Smooth muscle cell (in vitro differentiated cells): Measurements from ENCODE around the gene SEC14L1. TPM values are rescaled to one million over a fixed set of nuclear protein-coding genes. Genes with fewer than 3 reads are reported as not detected.

Experiments
- DNase-seq: peaks from one replicate; lab custom pipeline; 2025; ENCODE audit not compliant: unreplicated experiment; lab: John Stamatoyannopoulos, UW
- H2AFZ ChIP-seq: fragments of 200-600 bp; sonication (generic); 2 replicates; pipeline ENCODE4 v1.6.0; 2016; ENCODE audit warnings: antibody characterized with exemption, low read depth, mild to moderate bottlenecking
- H3F3A ChIP-seq: fragments of 200-600 bp; sonication (generic); 2 replicates; pipeline ENCODE4 v1.6.0; 2017; ENCODE audit warnings: antibody characterized with exemption, low read depth
- H3K27ac ChIP-seq: fragments of 200-600 bp; sonication (generic); 2 replicates; pipeline ENCODE4 v1.5.1; 2016; ENCODE audit warnings: low read depth, mild to moderate bottlenecking
- H3K27me3 ChIP-seq: fragments of 200-600 bp; sonication (generic); 2 replicates; pipeline ENCODE4 v1.6.1; 2016; ENCODE audit warnings: low read depth, mild to moderate bottlenecking
- H3K36me3 ChIP-seq: fragments of 200-600 bp; sonication (generic); 2 replicates; pipeline ENCODE4 v1.5.1; 2016; ENCODE audit warnings: low read depth
- H3K4me1 ChIP-seq: fragments of 200-600 bp; sonication (generic); 2 replicates; pipeline ENCODE4 v1.5.1; 2016; ENCODE audit warnings: low read depth
- H3K4me2 ChIP-seq: fragments of 200-600 bp; sonication (generic); 2 replicates; pipeline ENCODE4 v1.6.0; 2016; ENCODE audit warnings: mild to moderate bottlenecking
- H3K4me3 ChIP-seq: fragments of 200-600 bp; sonication (generic); 2 replicates; pipeline ENCODE4 v1.5.1; 2016; ENCODE audit warnings: mild to moderate bottlenecking
- H3K79me2 ChIP-seq: fragments of 200-600 bp; sonication (generic); 2 replicates; pipeline ENCODE4 v1.6.0; 2016; ENCODE audit warnings: low read depth, mild to moderate bottlenecking
- H3K9ac ChIP-seq: fragments of 200-600 bp; sonication (generic); 2 replicates; pipeline ENCODE4 v1.6.0; 2016; ENCODE audit warnings: low read depth
- H3K9me3 ChIP-seq: fragments of 200-600 bp; sonication (generic); replicated peaks from 2 replicates; pipeline ENCODE4 v1.5.1; 2016; ENCODE audit warnings: low read depth
- H4K20me1 ChIP-seq: fragments of 200-600 bp; sonication (generic); 2 replicates; pipeline ENCODE4 v1.6.0; 2016; ENCODE audit warnings: low read depth
- WGBS: methylation state at CpG from one replicate; pipeline ENCODE4 v1.1.7; 2016; ENCODE audit warnings: low lambda C conversion rate; 5-methylcytosine and 5-hydroxymethylcytosine counted together
- polyA plus RNA-seq: library from polyadenylated mRNA; unstranded; fragments of >200 nt; fragmentation: Nextera tagmentation; extraction: Ambion mirVana; gene quantifications from 2 replicates; pipeline ENCODE4 v1.2.1, GENCODE V29; 2016
- total RNA-seq: library from RNA; depleted of rRNA; stranded (reverse); fragments of >200 nt; gene quantifications from 2 replicates; pipeline ENCODE4 v1.2.3, GENCODE V29; 2014
- TF ChIP-seq, protein P1 (sequence below): fragments of 200-600 bp; sonication (generic); IDR thresholded peaks from 2 replicates; pipeline ENCODE4 v1.5.1; 2017; ENCODE audit warnings: borderline replicate concordance, mild to moderate bottlenecking, antibody characterized with exemption; ENCODE audit not compliant: insufficient read depth, poor library complexity, severe bottlenecking

Gene SEC14L1
- total and polyA plus RNA-seq, 2 experiments from 2014 or later, result 25.1 to 25.8 TPM

- H3K79me2 ChIP-seq, result peaks cover 68% of the 10 kb centered on the region
- no peaks in the 10 kb centered on the region for H3K9me3 ChIP-seq
- no peak for DNase-seq
- TF ChIP-seq, protein P1, sequence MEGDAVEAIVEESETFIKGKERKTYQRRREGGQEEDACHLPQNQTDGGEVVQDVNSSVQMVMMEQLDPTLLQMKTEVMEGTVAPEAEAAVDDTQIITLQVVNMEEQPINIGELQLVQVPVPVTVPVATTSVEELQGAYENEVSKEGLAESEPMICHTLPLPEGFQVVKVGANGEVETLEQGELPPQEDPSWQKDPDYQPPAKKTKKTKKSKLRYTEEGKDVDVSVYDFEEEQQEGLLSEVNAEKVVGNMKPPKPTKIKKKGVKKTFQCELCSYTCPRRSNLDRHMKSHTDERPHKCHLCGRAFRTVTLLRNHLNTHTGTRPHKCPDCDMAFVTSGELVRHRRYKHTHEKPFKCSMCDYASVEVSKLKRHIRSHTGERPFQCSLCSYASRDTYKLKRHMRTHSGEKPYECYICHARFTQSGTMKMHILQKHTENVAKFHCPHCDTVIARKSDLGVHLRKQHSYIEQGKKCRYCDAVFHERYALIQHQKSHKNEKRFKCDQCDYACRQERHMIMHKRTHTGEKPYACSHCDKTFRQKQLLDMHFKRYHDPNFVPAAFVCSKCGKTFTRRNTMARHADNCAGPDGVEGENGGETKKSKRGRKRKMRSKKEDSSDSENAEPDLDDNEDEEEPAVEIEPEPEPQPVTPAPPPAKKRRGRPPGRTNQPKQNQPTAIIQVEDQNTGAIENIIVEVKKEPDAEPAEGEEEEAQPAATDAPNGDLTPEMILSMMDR, result no peak
- peak overlapping the region; percentile 41 for H3K27ac ChIP-seq
- no peaks in the 10 kb centered on the region for H3K27me3 ChIP-seq
- H3K36me3 ChIP-seq, result no peaks in the 10 kb centered on the region
- no peak overlapping the region for H3K4me3 ChIP-seq
- no peak overlapping the region for H2AFZ ChIP-seq
- H3K4me2 ChIP-seq, result peak overlapping the region; percentile 15
- H3F3A ChIP-seq, result no peaks in the 10 kb centered on the region
- WGBS, result 76% methylated on average over 3 of the region's 3 CpGs
- peaks cover 53% of the 10 kb centered on the region for H4K20me1 ChIP-seq
- peaks cover 46% of the 10 kb centered on the region for H3K4me1 ChIP-seq
- H3K9ac ChIP-seq, result no peak overlapping the region
Measured at GRCh38 chr17:77177002-77177741, 36.4 kb downstream of the SEC14L1 start.

DNA sequence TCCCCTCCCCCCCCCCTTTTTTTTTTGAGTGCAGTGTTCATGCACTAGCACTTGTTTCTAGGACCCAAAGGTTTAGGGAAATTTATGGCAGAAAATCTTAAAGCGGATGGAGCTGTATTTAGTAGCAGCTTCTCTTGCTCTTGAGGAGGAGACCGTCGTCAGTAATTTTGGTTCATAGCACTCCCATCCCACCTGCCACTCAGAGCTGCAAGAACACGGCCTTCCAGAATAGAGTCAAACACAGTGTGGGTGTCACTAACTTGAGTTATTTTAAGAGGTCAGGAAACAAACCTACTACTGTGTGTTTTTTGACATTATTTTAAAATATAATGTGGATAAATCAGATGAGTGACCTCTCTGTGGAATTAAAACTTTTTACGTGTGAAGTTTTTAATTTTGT lies 37.3 kb downstream of the SEC14L1 start:
- Histone ChIP-seq H2AFZ (no peak overlapping the region), H3F3A (no peaks in the 10 kb centered on the region), H3K27me3 (no peaks in the 10 kb centered on the region), H3K4me2 (no peak overlapping the region), H3K4me3 (no peak overlapping the region), H3K36me3 (no peaks in the 10 kb centered on the region), H3K9ac (no peak overlapping the region), H3K9me3 (no peaks in the 10 kb centered on the region), H3K4me1 (peaks cover 50% of the 10 kb centered on the region), H4K20me1 (peaks cover 58% of the 10 kb centered on the region), H3K27ac (peak overlapping the region; percentile 41), H3K79me2 (peaks cover 75% of the 10 kb centered on the region)
- no peak for DNase-seq
- TF ChIP-seq, protein P1, result no peak
- WGBS, result 89% methylated on average over 5 of the region's 5 CpGs

DNA sequence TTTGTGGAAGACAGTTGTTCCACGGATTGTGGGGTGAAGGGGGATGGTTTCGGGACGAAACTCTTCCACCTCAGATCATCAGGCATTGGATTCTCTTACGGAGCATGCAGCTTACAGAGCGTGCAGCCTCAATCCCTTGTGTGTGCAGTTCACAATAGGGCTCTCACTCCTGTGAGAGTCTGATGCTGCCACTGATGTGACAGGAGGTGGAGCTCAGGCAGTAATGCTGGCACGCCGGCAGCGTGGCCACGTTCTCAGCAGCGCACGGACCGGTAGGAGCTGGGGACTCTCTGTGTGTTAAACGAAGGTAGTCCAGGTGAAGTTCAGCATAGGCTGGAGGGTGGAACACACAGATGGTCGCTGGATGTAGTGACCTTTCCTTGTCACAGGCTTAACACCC lies 37.8 kb downstream of the SEC14L1 start:
- TF ChIP-seq, protein P1, result no peak
- DNase-seq, result no peak
- H2AFZ ChIP-seq, result no peak overlapping the region
- peaks cover 75% of the 10 kb centered on the region for H3K79me2 ChIP-seq
- H4K20me1 ChIP-seq, result peaks cover 58% of the 10 kb centered on the region
- H3K9me3 ChIP-seq, result no peaks in the 10 kb centered on the region
- H3K4me3 ChIP-seq, result no peak overlapping the region
- H3K36me3 ChIP-seq, result no peaks in the 10 kb centered on the region
- no peak overlapping the region for H3K27ac ChIP-seq
- H3K27me3 ChIP-seq, result no peaks in the 10 kb centered on the region
- no peaks in the 10 kb centered on the region for H3F3A ChIP-seq
- WGBS, result 95% methylated on average over 14 of the region's 14 CpGs
- H3K9ac ChIP-seq, result no peak overlapping the region
- H3K4me2 ChIP-seq, result no peak overlapping the region
- H3K4me1 ChIP-seq, result peaks cover 45% of the 10 kb centered on the region
